Chondrocyte (in vitro differentiated cells): ENCODE results near the gene TAS2R3. TPM values are rescaled to one million over a fixed set of nuclear protein-coding genes. Genes with fewer than 3 reads are reported as not detected.
"Not testable (repeated sequence)": the region's sequence is repeated elsewhere in the genome, so short reads cannot be mapped to it uniquely, and the experiment has no call there.

Source experiments
- DNase-seq: peaks from one replicate; pipeline ENCODE4 v3.0.0; 2021; ENCODE audit warnings: mixed read lengths, low spot score
- H3K27ac Mint-ChIP-seq: one replicate; pipeline ENCODE4 v1.8.0; 2021; ENCODE audit warnings: mild to moderate bottlenecking, moderate library complexity, mixed read lengths; ENCODE audit not compliant: unreplicated experiment
- H3K27me3 Mint-ChIP-seq: 2 replicates; pipeline ENCODE4 v1.8.0; 2021; ENCODE audit warnings: low read depth, mixed read lengths
- H3K36me3 Mint-ChIP-seq: 2 replicates; pipeline ENCODE4 v1.8.0; 2021; ENCODE audit warnings: low read depth, mixed read lengths
- H3K4me1 Mint-ChIP-seq: 2 replicates; pipeline ENCODE4 v1.8.0; 2021; ENCODE audit warnings: low read depth, mild to moderate bottlenecking, mixed read lengths
- H3K4me3 Mint-ChIP-seq: one replicate; pipeline ENCODE4 v1.8.0; 2021; ENCODE audit warnings: mild to moderate bottlenecking, moderate library complexity, mixed read lengths; ENCODE audit not compliant: unreplicated experiment
- H3K9me3 Mint-ChIP-seq: 2 replicates; pipeline ENCODE4 v1.8.0; 2021; ENCODE audit warnings: low read depth, mixed read lengths
- total RNA-seq: library from RNA; stranded (reverse); gene quantifications from 3 replicates; pipeline ENCODE4 v1.2.1, GENCODE V29; 2021
- TF ChIP-seq, protein P1 (sequence below): fragments of 200-600 bp; sonication (generic); IDR thresholded peaks from 2 replicates; pipeline ENCODE4 v1.5.0; 2021; ENCODE audit warnings: antibody characterized with exemption, mild to moderate bottlenecking, moderate library complexity

TAS2R3 gene
- total RNA-seq, 1 donor from 2014 or later, result 0.52 TPM

DNA sequence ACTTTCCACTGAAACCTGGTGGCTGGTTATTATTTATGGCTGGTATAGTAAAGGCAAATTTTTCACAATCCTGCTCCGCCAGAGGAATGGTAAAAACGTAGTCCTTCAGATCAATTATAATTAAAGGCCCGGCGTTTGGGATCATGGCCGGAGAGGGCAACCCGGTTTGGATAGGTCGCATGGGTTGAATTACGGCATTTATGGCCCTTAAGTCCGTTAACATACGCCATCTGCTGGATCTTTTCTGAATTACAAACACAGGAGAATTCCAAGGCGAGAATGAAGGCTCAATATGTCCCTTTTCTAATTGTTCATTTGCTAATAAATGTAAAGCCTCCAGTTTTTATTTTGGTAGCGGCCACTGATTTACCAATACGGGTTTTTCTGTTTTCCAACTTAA lies 11.3 kb upstream of the TAS2R3 start:
- peaks cover 23% of the 10 kb centered on the region for H3K9me3 Mint-ChIP-seq
- H3K4me1 Mint-ChIP-seq, result no peaks in the 10 kb centered on the region
- TF ChIP-seq, protein P1, sequence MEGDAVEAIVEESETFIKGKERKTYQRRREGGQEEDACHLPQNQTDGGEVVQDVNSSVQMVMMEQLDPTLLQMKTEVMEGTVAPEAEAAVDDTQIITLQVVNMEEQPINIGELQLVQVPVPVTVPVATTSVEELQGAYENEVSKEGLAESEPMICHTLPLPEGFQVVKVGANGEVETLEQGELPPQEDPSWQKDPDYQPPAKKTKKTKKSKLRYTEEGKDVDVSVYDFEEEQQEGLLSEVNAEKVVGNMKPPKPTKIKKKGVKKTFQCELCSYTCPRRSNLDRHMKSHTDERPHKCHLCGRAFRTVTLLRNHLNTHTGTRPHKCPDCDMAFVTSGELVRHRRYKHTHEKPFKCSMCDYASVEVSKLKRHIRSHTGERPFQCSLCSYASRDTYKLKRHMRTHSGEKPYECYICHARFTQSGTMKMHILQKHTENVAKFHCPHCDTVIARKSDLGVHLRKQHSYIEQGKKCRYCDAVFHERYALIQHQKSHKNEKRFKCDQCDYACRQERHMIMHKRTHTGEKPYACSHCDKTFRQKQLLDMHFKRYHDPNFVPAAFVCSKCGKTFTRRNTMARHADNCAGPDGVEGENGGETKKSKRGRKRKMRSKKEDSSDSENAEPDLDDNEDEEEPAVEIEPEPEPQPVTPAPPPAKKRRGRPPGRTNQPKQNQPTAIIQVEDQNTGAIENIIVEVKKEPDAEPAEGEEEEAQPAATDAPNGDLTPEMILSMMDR, result peak; percentile 67
- no peak for DNase-seq
- no peak overlapping the region for H3K4me3 Mint-ChIP-seq
- H3K27ac Mint-ChIP-seq, result no peak overlapping the region
- no peaks in the 10 kb centered on the region for H3K27me3 Mint-ChIP-seq
- peaks cover 57% of the 10 kb centered on the region for H3K36me3 Mint-ChIP-seq

GRCh38 chr7:141754939-141755338 lies 9.0 kb upstream of the TAS2R3 start:
- H3K36me3 Mint-ChIP-seq, result peaks cover 61% of the 10 kb centered on the region
- DNase-seq, result no peak
- H3K27ac Mint-ChIP-seq, result no peak overlapping the region
- no peaks in the 10 kb centered on the region for H3K4me1 Mint-ChIP-seq
- peaks cover 22% of the 10 kb centered on the region for H3K9me3 Mint-ChIP-seq
- no peaks in the 10 kb centered on the region for H3K27me3 Mint-ChIP-seq
- TF ChIP-seq, protein P1, result peak; percentile 72
- H3K4me3 Mint-ChIP-seq, result no peak overlapping the region

GRCh38 chr7:141770083-141770583 lies 6.2 kb downstream of the TAS2R3 start:
- not testable (repeated sequence) for H3K9me3 Mint-ChIP-seq, H3K27ac Mint-ChIP-seq, H3K4me1 Mint-ChIP-seq, H3K4me3 Mint-ChIP-seq, DNase-seq, H3K27me3 Mint-ChIP-seq
- H3K36me3 Mint-ChIP-seq, result peaks cover 17% of the 10 kb centered on the region

DNA sequence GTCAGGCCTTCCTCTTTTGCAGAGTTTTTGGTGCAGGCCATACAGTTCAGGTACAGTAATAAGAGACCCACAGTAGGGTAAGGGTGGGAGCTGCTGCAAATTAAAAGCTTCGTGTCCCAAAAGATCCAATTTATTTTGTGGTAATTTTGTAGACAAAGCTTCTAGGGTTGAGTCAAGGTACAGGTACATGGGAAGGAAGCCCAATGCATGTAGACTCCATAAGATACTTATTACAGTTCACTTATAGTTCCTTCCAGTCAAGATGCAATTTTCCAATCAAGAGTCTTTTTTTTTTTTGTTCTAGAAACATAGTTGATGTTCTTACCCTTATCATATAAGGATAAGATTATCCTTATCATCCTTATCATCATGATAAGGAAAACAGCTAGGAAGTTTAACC lies 12.5 kb downstream of the TAS2R3 start, which contains the start of gene TAS2R4:
Gene TAS2R4 (plus strand): TSS at position 301 of the 400 bp plus-strand sequence. CDS start 1,815 bp downstream, outside the sequence.
- H3K9me3 Mint-ChIP-seq, result peaks cover 14% of the 10 kb centered on the region
- H3K36me3 Mint-ChIP-seq, result peaks cover 28% of the 10 kb centered on the region
- no peaks in the 10 kb centered on the region for H3K27me3 Mint-ChIP-seq
- no peaks in the 10 kb centered on the region for H3K4me1 Mint-ChIP-seq
- H3K27ac Mint-ChIP-seq, result no peak within 1 kb of the TSS
- TF ChIP-seq, protein P1, result no peak
- no peak within 1 kb of the TSS for H3K4me3 Mint-ChIP-seq
- DNase-seq, result no peak

DNA sequence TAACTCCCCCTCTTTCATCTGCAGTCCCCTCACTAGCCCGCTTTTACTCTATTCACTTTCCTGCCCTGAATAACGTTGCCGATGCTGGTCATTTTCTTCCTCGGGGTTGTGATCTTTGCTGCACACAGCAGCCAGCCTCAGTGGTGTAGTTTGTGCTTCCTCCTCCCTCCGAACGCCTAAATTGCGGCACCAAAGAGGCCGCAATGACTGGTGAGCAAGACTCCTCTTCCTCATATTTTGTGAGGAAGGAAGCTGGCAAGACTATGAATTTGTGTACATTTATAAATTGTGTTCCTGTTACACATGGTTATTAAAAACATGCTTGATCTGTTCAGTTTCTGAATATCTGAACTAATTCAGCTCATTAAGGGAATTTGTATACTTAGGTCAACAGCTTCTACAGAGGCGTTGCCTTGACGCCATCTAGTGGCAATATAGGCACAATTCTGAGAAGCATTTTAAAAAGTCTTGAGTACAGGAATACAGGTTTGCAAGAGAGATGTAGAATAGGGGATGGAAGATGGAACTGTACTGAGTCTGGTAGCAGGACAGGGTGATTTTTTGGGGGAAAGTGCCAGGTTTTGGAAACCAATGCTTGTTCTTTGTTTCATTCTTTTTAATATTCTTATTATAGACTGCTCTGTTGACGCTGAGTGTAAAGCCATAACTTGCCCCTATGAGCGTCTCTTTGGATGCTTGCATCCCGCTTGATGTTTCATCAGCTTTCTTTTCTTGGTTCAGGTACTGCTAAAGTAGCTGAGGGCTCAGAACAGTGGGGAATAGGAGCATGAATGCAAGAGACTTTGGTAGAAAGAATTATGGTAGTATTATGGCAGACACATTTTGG lies 22.0 kb downstream of the TAS2R3 start:
- DNase-seq, result no peak
- Mint-ChIP-seq H3K9me3 (no peaks in the 10 kb centered on the region), H3K4me1 (no peaks in the 10 kb centered on the region), H3K27ac (no peak overlapping the region), H3K27me3 (no peaks in the 10 kb centered on the region), H3K4me3 (no peak overlapping the region), H3K36me3 (peaks cover 8% of the 10 kb centered on the region)
- TF ChIP-seq, protein P1, result peak; percentile 87
